Measurements from ENCODE around the gene CYLD. TPM values are rescaled to one million over a fixed set of nuclear protein-coding genes. Genes with fewer than 3 reads are reported as not detected.

Gene CYLD
- total RNA-seq, 1 experiment from 2014 or later, result 12.5 TPM

DNA sequence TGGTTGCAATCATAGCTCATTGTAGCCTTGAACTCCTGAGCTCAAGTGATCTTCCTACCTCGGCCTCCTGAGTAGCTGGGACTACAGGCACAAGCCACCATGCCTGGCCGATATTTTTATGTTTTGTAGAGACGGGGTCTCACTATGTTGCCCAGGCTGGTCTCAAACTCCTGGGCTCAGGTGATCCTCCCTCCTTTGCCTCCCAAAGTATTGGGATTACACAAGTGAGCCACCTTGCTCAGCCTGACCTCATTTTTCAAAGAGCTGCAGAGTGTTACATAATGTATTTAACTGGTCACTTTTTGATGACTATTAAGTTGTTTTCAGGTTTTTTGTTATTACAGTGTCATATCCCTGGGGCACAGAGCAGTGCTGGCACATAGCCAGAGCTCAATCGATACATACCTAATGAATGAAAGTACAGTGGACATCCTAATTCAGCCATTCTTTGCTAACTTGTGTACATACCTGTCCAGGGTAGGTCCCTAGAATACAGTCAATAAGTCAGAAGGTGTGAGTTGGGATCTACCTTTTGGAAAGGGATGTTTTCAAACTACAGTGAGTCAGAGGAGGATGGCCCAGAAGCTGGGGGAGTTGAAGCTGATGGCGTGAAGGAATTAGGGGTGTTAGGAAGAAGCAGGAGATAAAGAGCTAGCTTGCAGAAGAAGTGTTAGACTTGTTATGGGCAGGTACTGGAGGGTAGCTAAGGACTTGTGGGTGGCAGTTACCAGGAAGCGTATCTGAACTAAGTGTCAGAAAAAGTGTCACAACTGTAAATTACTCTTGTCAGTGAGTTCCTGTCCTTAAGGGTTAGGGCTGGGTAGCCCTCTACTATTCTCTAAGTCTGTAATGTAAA lies 20.1 kb upstream of the CYLD start:
- Histone ChIP-seq H3K27me3 (ENCODE audit: insufficient read depth, low read length) (no peaks in the 10 kb centered on the region), H3K18ac (ENCODE audit: insufficient read length, low read depth, low read length) (no peak overlapping the region), H2AK5ac (ENCODE audit: insufficient read length, low read length) (no peak overlapping the region), H4K20me1 (ENCODE audit: control insufficient read depth, insufficient read depth, insufficient read length) (no peaks in the 10 kb centered on the region), H3K23me2 (ENCODE audit: insufficient read length, low read depth, low read length, poor library complexity, severe bottlenecking) (no peaks in the 10 kb centered on the region), H3K79me1 (ENCODE audit: insufficient read depth, low read depth, low read length, poor library complexity, severe bottlenecking) (no peaks in the 10 kb centered on the region), H3K56ac (ENCODE audit: insufficient read length, low read depth, low read length) (no peak overlapping the region), H2BK12ac (ENCODE audit: insufficient read length, low read depth, low read length) (no peak overlapping the region), H2BK15ac (ENCODE audit: low read depth, low read length) (no peak overlapping the region), H3T11ph (ENCODE audit: low read length) (no peak overlapping the region), H2BK20ac (ENCODE audit: low read depth, low read length, poor library complexity, severe bottlenecking) (no peak overlapping the region), H4K8ac (replicated peaks; ENCODE audit: insufficient read length, low read depth, low read length) (no peak overlapping the region), H2AFZ (ENCODE audit: low read length) (no peak overlapping the region), H3K9me3 (ENCODE audit: control insufficient read depth, low read depth, low read length) (peaks cover 4% of the 10 kb centered on the region), H3K4me1 (ENCODE audit: insufficient read depth, low read length) (no peaks in the 10 kb centered on the region; the same call in 1 of the 2 replicates), H4K5ac (ENCODE audit: insufficient read length, low read depth, low read length) (no peak overlapping the region), H2BK120ac (ENCODE audit: low read depth, low read length, poor library complexity, severe bottlenecking) (no peak overlapping the region), H4K91ac (ENCODE audit: insufficient read length, low read depth, low read length) (no peak overlapping the region), H3K4ac (ENCODE audit: low read depth, low read length) (no peak overlapping the region), H3K4me2 (ENCODE audit: insufficient read depth, insufficient read length, low read length) (no peak overlapping the region), H3K14ac (ENCODE audit: insufficient read depth, low read length) (no peak overlapping the region), H3K23ac (ENCODE audit: insufficient read length, low read depth, low read length) (no peak overlapping the region), H3K9ac (ENCODE audit: extremely low read depth, insufficient read length, low read length) (no peak overlapping the region), H3K79me2 (ENCODE audit: insufficient read depth, low read length) (no peaks in the 10 kb centered on the region), H2BK5ac (ENCODE audit: insufficient read length, low read length) (no peak overlapping the region), H3K27ac (ENCODE audit: insufficient read length, low read depth, low read length) (no peak overlapping the region)
- no CpG with 5 or more reads among the region's 6 CpGs for WGBS (ENCODE audit: extremely low coverage, insufficient read length, low lambda C conversion rate)
- peaks cover 0 to 3% of the 10 kb centered on the region in 2 experiments; a peak in 2 of 5 replicates for H3K9me3 Mint-ChIP-seq
- TF ChIP-seq, protein P1, sequence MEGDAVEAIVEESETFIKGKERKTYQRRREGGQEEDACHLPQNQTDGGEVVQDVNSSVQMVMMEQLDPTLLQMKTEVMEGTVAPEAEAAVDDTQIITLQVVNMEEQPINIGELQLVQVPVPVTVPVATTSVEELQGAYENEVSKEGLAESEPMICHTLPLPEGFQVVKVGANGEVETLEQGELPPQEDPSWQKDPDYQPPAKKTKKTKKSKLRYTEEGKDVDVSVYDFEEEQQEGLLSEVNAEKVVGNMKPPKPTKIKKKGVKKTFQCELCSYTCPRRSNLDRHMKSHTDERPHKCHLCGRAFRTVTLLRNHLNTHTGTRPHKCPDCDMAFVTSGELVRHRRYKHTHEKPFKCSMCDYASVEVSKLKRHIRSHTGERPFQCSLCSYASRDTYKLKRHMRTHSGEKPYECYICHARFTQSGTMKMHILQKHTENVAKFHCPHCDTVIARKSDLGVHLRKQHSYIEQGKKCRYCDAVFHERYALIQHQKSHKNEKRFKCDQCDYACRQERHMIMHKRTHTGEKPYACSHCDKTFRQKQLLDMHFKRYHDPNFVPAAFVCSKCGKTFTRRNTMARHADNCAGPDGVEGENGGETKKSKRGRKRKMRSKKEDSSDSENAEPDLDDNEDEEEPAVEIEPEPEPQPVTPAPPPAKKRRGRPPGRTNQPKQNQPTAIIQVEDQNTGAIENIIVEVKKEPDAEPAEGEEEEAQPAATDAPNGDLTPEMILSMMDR (conservative IDR thresholded peaks at IDR 0.05), result no peak
- DNase-seq, result no peak
- peaks cover 12 to 14% of the 10 kb centered on the region in 2 experiments for H3K4me1 Mint-ChIP-seq
- no peaks in the 10 kb centered on the region; the same call in 1 of the 2 replicates for H3K27me3 Mint-ChIP-seq (ENCODE audit: low read depth)
- no peak overlapping the region for H3K4me3 Mint-ChIP-seq
- H3K27ac Mint-ChIP-seq, result no peak overlapping the region
- H3K36me3 Mint-ChIP-seq (ENCODE audit: insufficient read depth in 1 of 3, low read depth in 3 of 3), result no peaks in the 10 kb centered on the region

Measured in H9 (cell line).